HEK293T (cell line): ENCODE data around the gene PSMD4.

Source experiments
- BHLHE40 ChIP-seq: fragments of 450-650 bp; IDR thresholded peaks from 2 replicates; pipeline ENCODE4 v1.6.1; 2016; ENCODE audit warnings: mild to moderate bottlenecking, moderate library complexity, borderline replicate concordance
- CTBP1 ChIP-seq: fragments of 450-650 bp; IDR thresholded peaks from 2 replicates; pipeline ENCODE4 v1.6.1; 2016; ENCODE audit warnings: borderline replicate concordance
- ELF4 ChIP-seq: fragments of 450-650 bp; IDR thresholded peaks from 2 replicates; pipeline ENCODE4 v1.6.1; 2017; ENCODE audit warnings: antibody characterized with exemption
- FOXA1 ChIP-seq: fragments of 450-650 bp; IDR thresholded peaks from 2 replicates; pipeline ENCODE4 v1.6.1; 2016; ENCODE audit warnings: mild to moderate bottlenecking
- FOXK2 ChIP-seq: fragments of 450-650 bp; IDR thresholded peaks from 2 replicates; pipeline ENCODE4 v1.6.1; 2016; ENCODE audit warnings: mild to moderate bottlenecking
- FOXM1 ChIP-seq: fragments of 450-650 bp; IDR thresholded peaks from 2 replicates; pipeline ENCODE4 v1.6.1; 2017; ENCODE audit warnings: mild to moderate bottlenecking, borderline replicate concordance
- HDGF ChIP-seq: fragments of 450-650 bp; IDR thresholded peaks from 2 replicates; pipeline ENCODE4 v1.6.1; 2017; ENCODE audit warnings: antibody characterized with exemption, borderline replicate concordance
- L3MBTL2 ChIP-seq: fragments of 450-650 bp; conservative IDR thresholded peaks from 2 replicates; pipeline ENCODE4 v1.6.1; 2016; ENCODE audit warnings: mild to moderate bottlenecking
- NFRKB ChIP-seq: fragments of 450-650 bp; IDR thresholded peaks from 2 replicates; pipeline ENCODE4 v1.6.1; 2016; ENCODE audit warnings: mild to moderate bottlenecking, moderate library complexity
- SP1 ChIP-seq: fragments of 450-650 bp; IDR thresholded peaks from 2 replicates; pipeline ENCODE4 v1.6.1; 2017
- SUZ12 ChIP-seq: fragments of 450-650 bp; IDR thresholded peaks from 2 replicates; pipeline ENCODE4 v1.6.1; 2016; ENCODE audit warnings: mild to moderate bottlenecking
- TARDBP ChIP-seq: fragments of 450-650 bp; IDR thresholded peaks from 2 replicates; pipeline ENCODE4 v1.6.1; 2016

DNA sequence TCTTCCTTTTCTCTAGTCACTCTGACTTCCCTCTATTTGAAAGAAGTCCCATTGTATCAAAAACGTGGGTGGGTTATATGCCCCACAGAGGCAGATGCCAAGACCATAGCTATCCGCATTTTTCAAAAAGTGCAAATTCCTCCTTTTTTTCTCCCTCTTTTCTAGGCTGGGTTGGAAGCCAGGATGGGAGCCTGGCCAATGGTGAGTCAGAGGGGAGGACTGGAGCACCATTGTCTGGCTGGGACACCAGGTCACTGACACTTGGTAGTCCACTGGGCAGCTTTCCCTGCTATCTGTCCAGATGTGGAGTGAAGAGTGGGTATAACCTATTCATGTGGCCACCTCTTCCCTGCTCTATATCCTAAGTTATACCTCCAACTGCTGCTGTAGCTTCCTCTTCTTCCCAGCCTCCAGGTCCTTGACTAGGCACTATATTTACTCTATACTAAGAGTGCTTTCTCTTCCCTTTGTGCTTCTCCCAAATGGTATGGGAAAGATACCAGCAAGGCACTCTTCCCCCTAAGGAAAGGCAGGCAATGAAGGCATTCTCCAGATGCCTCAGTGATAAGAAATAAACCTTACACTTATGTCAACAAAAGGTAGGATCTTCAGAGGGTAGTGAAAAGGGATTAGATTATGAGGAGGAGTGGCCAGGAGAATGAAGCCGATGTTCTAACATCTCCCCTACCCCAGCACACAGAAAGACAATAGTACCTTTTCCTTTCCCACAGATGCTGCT is 59.8 kb downstream of the PSMD4 start:
- no peak for TF ChIP-seq SP1
- no peak for TF ChIP-seq NFRKB
- no peak for TF ChIP-seq SUZ12
- TF ChIP-seq FOXA1, result no peak
- no peak for TF ChIP-seq L3MBTL2
- TF ChIP-seq CTBP1, result no peak
- TF ChIP-seq ELF4, result no peak
- TF ChIP-seq BHLHE40, result no peak
- TF ChIP-seq HDGF, result no peak
- no peak for TF ChIP-seq FOXK2
- no peak for TF ChIP-seq FOXM1
- no peak for TF ChIP-seq TARDBP
